ENCODE measurements around the gene WWP2. TPM values are rescaled to one million over a fixed set of nuclear protein-coding genes. Genes with fewer than 3 reads are reported as not detected.

Gene WWP2
- total RNA-seq, 2 experiments from 2014 or later, result 30.3 to 43.4 TPM

- H3K79me2 ChIP-seq (ENCODE audit: insufficient read depth, low read depth, low read length), result peaks cover 18% of the 10 kb centered on the region; the same call in 1 of the 2 replicates
- no TSS peak for BruUV-seq (replicated peaks)
- ChIA-PET POLR2A (interaction anchor here (0.7 to 1.6 kb wide), 2 partner anchors 13 to 63 kb away, joined by 3 to 4 read pairs; no protein-coding TSS in a partner anchor), CTCF (ENCODE audit: unreplicated experiment) (no interaction called here)
- TF ChIP-seq CTCF (conservative IDR thresholded peaks at IDR 0.05; ENCODE audit: low read length) (no peak), EZH2phosphoT487 (IDR thresholded peaks at IDR 0.05; ENCODE audit: borderline replicate concordance, low read depth, low read length) (no peak)
- peaks cover 37% of the 10 kb centered on the region for H3K36me3 ChIP-seq (ENCODE audit: insufficient read depth, low read length)
- no peaks in the 10 kb centered on the region for H3K9me2 ChIP-seq (ENCODE audit: insufficient read depth, low read length)
- H3K9me3 ChIP-seq (ENCODE audit: low read length), result peaks cover 9% of the 10 kb centered on the region; the same call in 1 of the 2 replicates
- H3K27ac ChIP-seq (ENCODE audit: low read depth, low read length, poor library complexity, severe bottlenecking), result no peak overlapping the region
- no peak overlapping the region for H3K4me2 ChIP-seq (ENCODE audit: low read length)
- H3K4me1 ChIP-seq (ENCODE audit: insufficient read depth, low read length, poor library complexity, severe bottlenecking), result peaks cover 18% of the 10 kb centered on the region
- intact Hi-C loops (cut with micrococcal nuclease; ENCODE audit: unreplicated experiment), result no loop called here
- no peaks in the 10 kb centered on the region for H4K20me1 ChIP-seq (ENCODE audit: insufficient read depth, low read length)
- H2AFZ ChIP-seq (ENCODE audit: low read length), result no peak overlapping the region
- DNase-seq (ENCODE audit: low spot score), result no peak
- no peak overlapping the region for H3K4me3 ChIP-seq (ENCODE audit: low read depth, low read length, poor library complexity, severe bottlenecking)
These were observed 13.4 kb downstream of the WWP2 start for GRCh38 chr16:69775563-69775962.

- no peaks in the 10 kb centered on the region for H3K9me2 ChIP-seq (ENCODE audit: insufficient read depth, low read length)
- no TSS peak for BruUV-seq (replicated peaks)
- no peak overlapping the region for H3K4me2 ChIP-seq (ENCODE audit: low read length)
- H3K9me3 ChIP-seq (ENCODE audit: low read length), result peaks cover 9% of the 10 kb centered on the region; the same call in 1 of the 2 replicates
- no peak overlapping the region for H3K4me3 ChIP-seq (ENCODE audit: low read depth, low read length, poor library complexity, severe bottlenecking)
- ChIA-PET CTCF (ENCODE audit: unreplicated experiment) (no interaction called here), POLR2A (interaction anchor here (0.6 kb wide), 1 partner anchor 15 kb away, joined by 4 read pairs; no protein-coding TSS in a partner anchor)
- H2AFZ ChIP-seq (ENCODE audit: low read length), result no peak overlapping the region
- peaks cover 7% of the 10 kb centered on the region; the same call in 1 of the 2 replicates for H3K79me2 ChIP-seq (ENCODE audit: insufficient read depth, low read depth, low read length)
- no peak overlapping the region for H3K27ac ChIP-seq (ENCODE audit: low read depth, low read length, poor library complexity, severe bottlenecking)
- H3K4me1 ChIP-seq (ENCODE audit: insufficient read depth, low read length, poor library complexity, severe bottlenecking), result no peaks in the 10 kb centered on the region
- DNase-seq (ENCODE audit: low spot score), result no peak
- H4K20me1 ChIP-seq (ENCODE audit: insufficient read depth, low read length), result no peaks in the 10 kb centered on the region
- TF ChIP-seq CTCF (conservative IDR thresholded peaks at IDR 0.05; ENCODE audit: low read length) (no peak), EZH2phosphoT487 (IDR thresholded peaks at IDR 0.05; ENCODE audit: borderline replicate concordance, low read depth, low read length) (no peak)
- intact Hi-C loops (cut with micrococcal nuclease; ENCODE audit: unreplicated experiment), result no loop called here
- peaks cover 30% of the 10 kb centered on the region for H3K36me3 ChIP-seq (ENCODE audit: insufficient read depth, low read length)
These were observed 17.6 kb downstream of the WWP2 start for GRCh38 chr16:69779724-69780123.

- no peak overlapping the region for H3K4me3 ChIP-seq (ENCODE audit: low read depth, low read length, poor library complexity, severe bottlenecking)
- no peaks in the 10 kb centered on the region for H3K9me2 ChIP-seq (ENCODE audit: insufficient read depth, low read length)
- H3K27ac ChIP-seq (ENCODE audit: low read depth, low read length, poor library complexity, severe bottlenecking), result no peak overlapping the region
- no peaks in the 10 kb centered on the region for H3K4me1 ChIP-seq (ENCODE audit: insufficient read depth, low read length, poor library complexity, severe bottlenecking)
- TF ChIP-seq CTCF (conservative IDR thresholded peaks at IDR 0.05; ENCODE audit: low read length), result no peak
- TF ChIP-seq EZH2phosphoT487 (IDR thresholded peaks at IDR 0.05; ENCODE audit: borderline replicate concordance, low read depth, low read length), result no peak
- no peak for DNase-seq (ENCODE audit: low spot score)
- ChIA-PET POLR2A (interaction anchor here (1.5 kb wide), 1 partner anchor 10 kb away, joined by 3 read pairs; no protein-coding TSS in a partner anchor), CTCF (ENCODE audit: unreplicated experiment) (no interaction called here)
- peaks cover 1% of the 10 kb centered on the region; the same call in 1 of the 2 replicates for H3K9me3 ChIP-seq (ENCODE audit: low read length)
- intact Hi-C loops (cut with micrococcal nuclease; ENCODE audit: unreplicated experiment), result no loop called here
- BruUV-seq (replicated peaks), result no TSS peak
- no peaks in the 10 kb centered on the region for H4K20me1 ChIP-seq (ENCODE audit: insufficient read depth, low read length)
- H3K4me2 ChIP-seq (ENCODE audit: low read length), result no peak overlapping the region
- peaks cover 16% of the 10 kb centered on the region for H3K36me3 ChIP-seq (ENCODE audit: insufficient read depth, low read length)
- H3K79me2 ChIP-seq (ENCODE audit: insufficient read depth, low read depth, low read length), result no peaks in the 10 kb centered on the region; the same call in 1 of the 2 replicates
- H2AFZ ChIP-seq (ENCODE audit: low read length), result no peak overlapping the region
These were observed 19.0 kb downstream of the WWP2 start for GRCh38 chr16:69781118-69781517.

All from OCI-LY7 (cell line).